ENCODE results near the gene NMB. TPM values are rescaled to one million over a fixed set of nuclear protein-coding genes. Genes with fewer than 3 reads are reported as not detected.
A peak's percentile ranks its signal among the peaks of the same experiment; 100 is the strongest.

Gene NMB
- 1 to 10 TPM in 1 of 5 donors, not detected in 4; 2.0 TPM for total RNA-seq
- 1 to 10 TPM; 3.8 to 5.3 (median 4.1) TPM for polyA plus RNA-seq
- long read RNA-seq, donor 1, partial matches to known transcripts: 0 of 4 reads
- long read RNA-seq, donor 1, other reads (novel, unspliced or antisense): 0 of 4 reads
- long read RNA-seq, donor 2, partial matches to known transcripts: 0 of 1 reads
- long read RNA-seq, donor 2, other reads (novel, unspliced or antisense): 0 of 1 reads
- long read RNA-seq, donor 3, partial matches to known transcripts: 0 of 2 reads
- long read RNA-seq, donor 3, other reads (novel, unspliced or antisense): 0 of 2 reads
- long read RNA-seq, donor 4: 0 reads
- long read RNA-seq, donor 5, partial matches to known transcripts: 0 of 5 reads
- long read RNA-seq, donor 5, other reads (novel, unspliced or antisense): 0 of 5 reads
- long read RNA-seq, donor 6, transcript NMB-201 (3 exons, 1,007 nt): major isoform, 7 of 7 reads
- long read RNA-seq, donor 6, partial matches to known transcripts: 0 of 7 reads
- long read RNA-seq, donor 6, other reads (novel, unspliced or antisense): 0 of 7 reads
- long read RNA-seq, donor 7: 0 reads
- long read RNA-seq, donor 8, partial matches to known transcripts: 0 of 3 reads
- long read RNA-seq, donor 8, other reads (novel, unspliced or antisense): 0 of 3 reads
- long read RNA-seq, donor 9, partial matches to known transcripts: 0 of 5 reads
- long read RNA-seq, donor 9, other reads (novel, unspliced or antisense): 0 of 5 reads
- long read RNA-seq, donor 10, partial matches to known transcripts: 0 of 2 reads
- long read RNA-seq, donor 10, other reads (novel, unspliced or antisense): 0 of 2 reads

GRCh38 chr15:84658080-84658787 is at the start of gene NMB:
Gene NMB (minus strand): TSS chr15:84658199. CDS start chr15:84658152, 47 bp downstream.
- Histone ChIP-seq H3K9me3 (no peaks in the 10 kb centered on the region), H3K27me3 (no peaks in the 10 kb centered on the region), H3K27ac (peak within 1 kb of the TSS; percentile 82 to 90 (median 87)), H3K4me3 (peak within 1 kb of the TSS; percentile 52 to 73 (median 62)), H3K4me1 (peaks cover 19 to 45% (median 36%) of the 10 kb centered on the region in 4 donors), H3K36me3 (no peaks in the 10 kb centered on the region)
- intact Hi-C loops (cut with DNase I; ENCODE audit: low total_unique reads): loop anchor here (5.0 kb wide), 1 partner anchor 66 kb away; no protein-coding TSS in a partner anchor
- 0 to 2% (median 1%) methylated on average over 22 to 61 of the region's 61 CpGs for WGBS, 5 donors
- DNase-seq: peak; percentile 82 to 95
- TF ChIP-seq CTCF (IDR thresholded peaks at IDR 0.05) (peak in 5 of 7 experiments; percentile 20 to 80 (median 72)), POLR2A (IDR thresholded peaks at IDR 0.05) (no peak)

- Histone ChIP-seq H3K4me1 (peaks cover 13 to 62% (median 29%) of the 10 kb centered on the region in 4 donors), H3K4me3 (no peak overlapping the region), H3K9me3 (no peaks in the 10 kb centered on the region), H3K36me3 (peaks cover 0 to 4% (median 0%) of the 10 kb centered on the region in 4 donors), H3K27ac (peak overlapping the region in 1 of 5 donors; percentile 17), H3K27me3 (no peaks in the 10 kb centered on the region)
- TF ChIP-seq POLR2A (IDR thresholded peaks at IDR 0.05): no peak
- TF ChIP-seq CTCF (IDR thresholded peaks at IDR 0.05): no peak
- TF ChIP-seq POLR2AphosphoS5 (IDR thresholded peaks at IDR 0.05): no peak
- no peak for TF ChIP-seq EP300 (IDR thresholded peaks at IDR 0.05)
- WGBS, 5 donors: 89 to 95% (median 90%) methylated on average over 5 of the region's 5 CpGs
- intact Hi-C loops (cut with DNase I; ENCODE audit: low total_unique reads): no loop called here
- DNase-seq: no peak
These were observed 45.8 kb upstream of the NMB start for GRCh38 chr15:84703808-84704207.

DNA sequence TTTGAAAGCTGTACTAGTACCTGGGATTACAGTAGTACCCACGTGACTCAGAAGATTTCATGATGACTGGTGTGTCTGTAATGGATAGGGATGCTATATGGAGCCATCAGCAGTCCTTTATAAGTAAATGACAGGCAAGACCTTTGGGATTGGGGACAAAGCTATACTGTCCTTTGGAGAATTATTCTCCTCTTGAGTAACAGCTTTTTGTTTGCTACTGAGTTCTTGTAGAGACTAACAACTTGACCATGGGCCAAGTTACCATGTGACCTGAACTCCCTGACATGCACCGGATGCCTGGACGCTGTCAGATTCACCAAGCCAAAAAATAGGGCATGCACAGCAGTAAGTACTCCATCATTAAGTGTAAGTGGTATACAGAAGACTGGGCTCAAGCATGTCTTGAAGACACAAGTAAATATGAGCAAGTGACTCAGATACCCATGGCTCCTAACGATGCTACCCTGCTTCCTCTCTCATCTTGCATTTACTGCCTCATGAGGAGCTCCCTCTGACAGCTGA is 45.0 kb upstream of the NMB start:
- Histone ChIP-seq H3K27me3 (no peaks in the 10 kb centered on the region), H3K4me1 (peaks cover 13 to 68% (median 35%) of the 10 kb centered on the region in 4 donors), H3K36me3 (no peaks in the 10 kb centered on the region), H3K9me3 (no peaks in the 10 kb centered on the region), H3K4me3 (no peak overlapping the region), H3K27ac (peak overlapping the region in 2 of 5 donors; percentile 17 to 46)
- TF ChIP-seq CTCF (IDR thresholded peaks at IDR 0.05) (no peak), POLR2AphosphoS5 (IDR thresholded peaks at IDR 0.05) (peak in 1 of 3 donors; percentile 53), POLR2A (IDR thresholded peaks at IDR 0.05) (no peak), EP300 (IDR thresholded peaks at IDR 0.05) (no peak)
- 26 to 52% (median 35%) methylated on average over 4 of the region's 4 CpGs for WGBS, 5 donors
- intact Hi-C loops (cut with DNase I; ENCODE audit: low total_unique reads): no loop called here
- peak; percentile 36 to 65 for DNase-seq

Measured in stomach (tissue), 19 donors.